ENCODE measurements around the gene FAM13C. TPM values are rescaled to one million over a fixed set of nuclear protein-coding genes. Genes with fewer than 3 reads are reported as not detected.

The FAM13C gene
- total and polyA plus RNA-seq, 2 of the 13 experiments (the other 11 are each of a cell fraction or from before 2014, with no cell fraction given), result 0.07 to 0.26 TPM

DNA sequence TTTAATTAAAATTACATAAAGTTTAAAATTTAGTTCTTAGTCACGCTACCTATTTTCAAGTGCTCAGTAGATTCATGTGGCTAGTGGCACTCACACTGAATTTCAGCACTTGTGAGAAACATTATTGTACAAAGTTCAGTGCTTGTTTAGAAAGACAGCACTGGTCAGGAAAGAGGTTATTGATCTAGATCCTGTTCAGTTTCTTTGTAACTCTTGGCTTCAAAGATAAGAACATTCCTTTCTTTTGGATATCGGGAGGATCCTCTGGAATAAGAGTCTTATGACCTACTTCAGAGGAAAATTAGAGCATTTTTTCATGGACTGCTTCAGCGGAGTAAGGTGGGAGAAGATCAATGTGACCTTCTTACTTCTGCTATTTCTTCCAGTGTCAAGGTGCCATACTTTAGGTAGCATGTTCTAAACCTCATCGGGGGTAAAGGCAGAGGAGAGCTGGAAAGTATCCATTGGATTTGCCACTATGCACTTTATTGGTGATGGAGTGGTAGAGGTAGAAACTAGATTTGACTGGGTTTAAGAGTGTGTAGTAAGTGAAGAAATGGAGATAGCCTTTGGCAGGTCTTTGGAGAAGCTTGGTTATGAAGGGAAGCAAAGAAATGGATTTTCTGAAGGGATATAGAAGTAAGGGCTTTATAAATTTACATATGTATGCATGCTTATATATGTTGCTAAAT, 146.0 kb downstream of the FAM13C start (continued):
- TF ChIP-seq RFX5 (IDR thresholded peaks at IDR 0.05; ENCODE audit: low read depth, low read length), result no peak
- TF ChIP-seq ELF3 (CRISPR knock-in tag; IDR thresholded peaks at IDR 0.05), result 0 out of 2 replicates have a peak, but pooled peaks have one; percentile 18
- no peak for TF ChIP-seq BRD4 (CRISPR knock-in tag; IDR thresholded peaks at IDR 0.05)
- TF ChIP-seq, protein P1, sequence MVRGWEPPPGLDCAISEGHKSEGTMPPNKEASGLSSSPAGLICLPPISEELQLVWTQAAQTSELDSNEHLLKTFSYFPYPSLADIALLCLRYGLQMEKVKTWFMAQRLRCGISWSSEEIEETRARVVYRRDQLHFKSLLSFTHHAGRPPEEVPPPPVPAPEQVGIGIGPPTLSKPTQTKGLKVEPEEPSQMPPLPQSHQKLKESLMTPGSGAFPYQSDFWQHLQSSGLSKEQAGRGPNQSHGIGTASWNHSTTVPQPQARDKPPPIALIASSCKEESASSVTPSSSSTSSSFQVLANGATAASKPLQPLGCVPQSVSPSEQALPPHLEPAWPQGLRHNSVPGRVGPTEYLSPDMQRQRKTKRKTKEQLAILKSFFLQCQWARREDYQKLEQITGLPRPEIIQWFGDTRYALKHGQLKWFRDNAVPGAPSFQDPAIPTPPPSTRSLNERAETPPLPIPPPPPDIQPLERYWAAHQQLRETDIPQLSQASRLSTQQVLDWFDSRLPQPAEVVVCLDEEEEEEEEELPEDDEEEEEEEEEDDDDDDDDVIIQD (CRISPR knock-in tag; IDR thresholded peaks at IDR 0.05; ENCODE audit: low read depth), result peak; percentile 50; the same call in 1 of the 2 replicates
- no peak for TF ChIP-seq RFX1 (IDR thresholded peaks at IDR 0.05)
- peak; percentile 94 for TF ChIP-seq GATAD2A (CRISPR knock-in tag; IDR thresholded peaks at IDR 0.05)
- TF ChIP-seq POGZ (CRISPR knock-in tag; IDR thresholded peaks at IDR 0.05), result peak; percentile 74
- TF ChIP-seq FOXA1 (IDR thresholded peaks at IDR 0.05), result no peak
- TF ChIP-seq FOXA1 (CRISPR knock-in tag; IDR thresholded peaks at IDR 0.05), result peak; percentile 40; the same call in 1 of the 2 replicates
- peak; percentile 66; the same call in 1 of the 2 replicates for TF ChIP-seq CREM (IDR thresholded peaks at IDR 0.05)
- no peak for TF ChIP-seq CREM (CRISPR knock-in tag; IDR thresholded peaks at IDR 0.05)
- TF ChIP-seq THAP11 (CRISPR knock-in tag; IDR thresholded peaks at IDR 0.05), result no peak; the same call in 1 of the 2 replicates
- peak; percentile 81 for TF ChIP-seq KDM6A (CRISPR knock-in tag; IDR thresholded peaks at IDR 0.05; ENCODE audit: low read depth)
- TF ChIP-seq, protein P2, sequence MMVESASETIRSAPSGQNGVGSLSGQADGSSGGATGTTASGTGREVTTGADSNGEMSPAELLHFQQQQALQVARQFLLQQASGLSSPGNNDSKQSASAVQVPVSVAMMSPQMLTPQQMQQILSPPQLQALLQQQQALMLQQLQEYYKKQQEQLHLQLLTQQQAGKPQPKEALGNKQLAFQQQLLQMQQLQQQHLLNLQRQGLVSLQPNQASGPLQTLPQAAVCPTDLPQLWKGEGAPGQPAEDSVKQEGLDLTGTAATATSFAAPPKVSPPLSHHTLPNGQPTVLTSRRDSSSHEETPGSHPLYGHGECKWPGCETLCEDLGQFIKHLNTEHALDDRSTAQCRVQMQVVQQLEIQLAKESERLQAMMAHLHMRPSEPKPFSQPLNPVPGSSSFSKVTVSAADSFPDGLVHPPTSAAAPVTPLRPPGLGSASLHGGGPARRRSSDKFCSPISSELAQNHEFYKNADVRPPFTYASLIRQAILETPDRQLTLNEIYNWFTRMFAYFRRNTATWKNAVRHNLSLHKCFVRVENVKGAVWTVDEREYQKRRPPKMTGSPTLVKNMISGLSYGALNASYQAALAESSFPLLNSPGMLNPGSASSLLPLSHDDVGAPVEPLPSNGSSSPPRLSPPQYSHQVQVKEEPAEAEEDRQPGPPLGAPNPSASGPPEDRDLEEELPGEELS (CRISPR knock-in tag; IDR thresholded peaks at IDR 0.05), result peak; percentile 72
- TF ChIP-seq, protein P3, sequence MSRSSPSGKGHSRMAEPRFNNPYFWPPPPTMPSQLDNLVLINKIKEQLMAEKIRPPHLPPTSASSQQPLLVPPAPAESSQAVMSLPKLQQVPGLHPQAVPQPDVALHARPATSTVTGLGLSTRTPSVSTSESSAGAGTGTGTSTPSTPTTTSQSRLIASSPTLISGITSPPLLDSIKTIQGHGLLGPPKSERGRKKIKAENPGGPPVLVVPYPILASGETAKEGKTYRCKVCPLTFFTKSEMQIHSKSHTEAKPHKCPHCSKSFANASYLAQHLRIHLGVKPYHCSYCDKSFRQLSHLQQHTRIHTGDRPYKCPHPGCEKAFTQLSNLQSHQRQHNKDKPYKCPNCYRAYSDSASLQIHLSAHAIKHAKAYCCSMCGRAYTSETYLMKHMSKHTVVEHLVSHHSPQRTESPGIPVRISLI (CRISPR knock-in tag; IDR thresholded peaks at IDR 0.05; ENCODE audit: borderline replicate concordance), result peak; percentile 27; the same call in 1 of the 2 replicates
- 0 out of 2 replicates have a peak, but pooled peaks have one; percentile 36 for TF ChIP-seq DNMT3B (CRISPR knock-in tag; conservative IDR thresholded peaks at IDR 0.05)
- TF ChIP-seq ZNF354B (CRISPR knock-in tag; IDR thresholded peaks at IDR 0.05), result no peak
- TF ChIP-seq HDAC2 (CRISPR knock-in tag; IDR thresholded peaks at IDR 0.05), result peak; percentile 83
- TF ChIP-seq FOXJ3 (CRISPR knock-in tag; IDR thresholded peaks at IDR 0.05; ENCODE audit: borderline replicate concordance), result 0 out of 2 replicates have a peak, but pooled peaks have one; percentile 41
- no peak for TF ChIP-seq STAT5B (CRISPR knock-in tag; IDR thresholded peaks at IDR 0.05)
- no peak for TF ChIP-seq HIVEP1 (CRISPR knock-in tag; IDR thresholded peaks at IDR 0.05)
- TF ChIP-seq RBM22 (optimal IDR thresholded peaks at IDR 0.05; ENCODE audit: low read length), result peak; percentile 72
- peak; percentile 23; the same call in 1 of the 2 replicates for TF ChIP-seq ZNF331 (CRISPR knock-in tag; IDR thresholded peaks at IDR 0.05)
- TF ChIP-seq GABPA (IDR thresholded peaks at IDR 0.05; ENCODE audit: low read depth, low read length), result no peak
- TF ChIP-seq GABPA (CRISPR knock-in tag; IDR thresholded peaks at IDR 0.05; ENCODE audit: low read depth), result 0 out of 2 replicates have a peak, but pooled peaks have one; percentile 24

Data from HepG2 (cell line).